Neural cell (in vitro differentiated cells): Measurements from ENCODE around the gene GATAD1.

Source experiments
- MXI1 ChIP-seq: fragments of 450-650 bp; conservative IDR thresholded peaks from 2 replicates; pipeline ENCODE4 v1.6.1; 2014; ENCODE audit warnings: antibody characterized with exemption, mild to moderate bottlenecking; ENCODE audit not compliant: poor library complexity, severe bottlenecking
- POLR2AphosphoS5 ChIP-seq: IDR thresholded peaks from 2 replicates; pipeline ENCODE4 v1.6.1; 2012
- REST ChIP-seq: IDR thresholded peaks from 2 replicates; pipeline ENCODE4 v1.6.1; 2012; ENCODE audit warnings: borderline replicate concordance
- TAF1 ChIP-seq: IDR thresholded peaks from 2 replicates; pipeline ENCODE4 v1.6.1; 2012; ENCODE audit warnings: low read depth
- TF ChIP-seq, protein P1 (sequence below): fragments of 450-650 bp; IDR thresholded peaks from 2 replicates; pipeline ENCODE4 v1.5.1; 2014; ENCODE audit warnings: antibody characterized with exemption, mild to moderate bottlenecking, moderate library complexity; ENCODE audit not compliant: poor library complexity, severe bottlenecking

- TF ChIP-seq, protein P1, sequence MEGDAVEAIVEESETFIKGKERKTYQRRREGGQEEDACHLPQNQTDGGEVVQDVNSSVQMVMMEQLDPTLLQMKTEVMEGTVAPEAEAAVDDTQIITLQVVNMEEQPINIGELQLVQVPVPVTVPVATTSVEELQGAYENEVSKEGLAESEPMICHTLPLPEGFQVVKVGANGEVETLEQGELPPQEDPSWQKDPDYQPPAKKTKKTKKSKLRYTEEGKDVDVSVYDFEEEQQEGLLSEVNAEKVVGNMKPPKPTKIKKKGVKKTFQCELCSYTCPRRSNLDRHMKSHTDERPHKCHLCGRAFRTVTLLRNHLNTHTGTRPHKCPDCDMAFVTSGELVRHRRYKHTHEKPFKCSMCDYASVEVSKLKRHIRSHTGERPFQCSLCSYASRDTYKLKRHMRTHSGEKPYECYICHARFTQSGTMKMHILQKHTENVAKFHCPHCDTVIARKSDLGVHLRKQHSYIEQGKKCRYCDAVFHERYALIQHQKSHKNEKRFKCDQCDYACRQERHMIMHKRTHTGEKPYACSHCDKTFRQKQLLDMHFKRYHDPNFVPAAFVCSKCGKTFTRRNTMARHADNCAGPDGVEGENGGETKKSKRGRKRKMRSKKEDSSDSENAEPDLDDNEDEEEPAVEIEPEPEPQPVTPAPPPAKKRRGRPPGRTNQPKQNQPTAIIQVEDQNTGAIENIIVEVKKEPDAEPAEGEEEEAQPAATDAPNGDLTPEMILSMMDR: no peak
- TF ChIP-seq POLR2AphosphoS5 (no peak), TAF1 (no peak), MXI1 (no peak), REST (no peak)
These were observed 24.4 kb upstream of the GATAD1 start for GRCh38 chr7:92422926-92423325.
